ENCODE measurements around the gene ADCY5.

The ADCY5 gene

GRCh38 chr3:123449102-123449996 lies 459 bp upstream of the ADCY5 start:
- DNase-seq (ENCODE audit: low read depth): no peak
- peak overlapping the region; percentile 60 for H3K4me3 ChIP-seq (ENCODE audit: control insufficient read depth, low read depth, low read length)
- TF ChIP-seq, protein P1, sequence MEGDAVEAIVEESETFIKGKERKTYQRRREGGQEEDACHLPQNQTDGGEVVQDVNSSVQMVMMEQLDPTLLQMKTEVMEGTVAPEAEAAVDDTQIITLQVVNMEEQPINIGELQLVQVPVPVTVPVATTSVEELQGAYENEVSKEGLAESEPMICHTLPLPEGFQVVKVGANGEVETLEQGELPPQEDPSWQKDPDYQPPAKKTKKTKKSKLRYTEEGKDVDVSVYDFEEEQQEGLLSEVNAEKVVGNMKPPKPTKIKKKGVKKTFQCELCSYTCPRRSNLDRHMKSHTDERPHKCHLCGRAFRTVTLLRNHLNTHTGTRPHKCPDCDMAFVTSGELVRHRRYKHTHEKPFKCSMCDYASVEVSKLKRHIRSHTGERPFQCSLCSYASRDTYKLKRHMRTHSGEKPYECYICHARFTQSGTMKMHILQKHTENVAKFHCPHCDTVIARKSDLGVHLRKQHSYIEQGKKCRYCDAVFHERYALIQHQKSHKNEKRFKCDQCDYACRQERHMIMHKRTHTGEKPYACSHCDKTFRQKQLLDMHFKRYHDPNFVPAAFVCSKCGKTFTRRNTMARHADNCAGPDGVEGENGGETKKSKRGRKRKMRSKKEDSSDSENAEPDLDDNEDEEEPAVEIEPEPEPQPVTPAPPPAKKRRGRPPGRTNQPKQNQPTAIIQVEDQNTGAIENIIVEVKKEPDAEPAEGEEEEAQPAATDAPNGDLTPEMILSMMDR (IDR thresholded peaks at IDR 0.05; ENCODE audit: control insufficient read depth, insufficient read depth, low read depth, low read length, missing control alignments): no peak

DNA sequence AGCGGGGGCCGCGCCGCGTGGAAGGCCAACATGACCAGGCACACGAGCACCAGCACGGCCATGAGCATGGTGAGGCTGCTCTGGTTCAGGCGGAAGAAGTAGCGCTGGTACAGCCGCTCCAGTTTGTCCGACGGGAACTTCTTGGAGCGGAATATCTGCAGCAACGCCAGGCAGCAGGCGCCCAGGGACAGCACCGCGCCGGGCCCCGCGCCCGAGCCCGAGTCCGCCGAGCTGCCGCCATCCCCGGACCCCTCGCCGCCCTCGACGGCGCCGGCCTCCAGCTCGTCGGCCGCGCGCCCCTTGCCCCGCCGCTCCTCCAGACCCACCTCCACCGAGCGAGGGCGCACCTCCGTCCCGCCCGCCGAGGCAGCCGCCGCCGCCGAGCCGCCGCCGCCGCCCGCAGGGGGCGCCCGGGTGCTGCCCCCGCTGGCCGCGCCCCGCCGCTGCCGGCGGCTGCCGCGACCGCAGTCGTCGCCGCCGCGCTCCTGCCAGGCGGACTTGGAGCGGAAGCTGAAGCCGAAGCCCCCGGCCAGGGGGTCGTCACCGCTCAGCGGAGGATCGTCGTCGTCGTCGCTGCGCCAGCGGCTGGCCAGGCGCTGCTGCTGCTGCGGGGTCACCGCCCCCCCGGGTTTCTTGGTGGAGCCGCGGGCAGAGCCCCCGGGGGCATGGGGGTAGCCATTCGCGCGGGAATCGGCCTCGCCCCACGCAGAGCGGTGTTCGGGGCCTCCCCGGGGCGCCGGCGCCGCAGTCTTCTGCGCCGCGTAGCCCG lies 957 bp downstream of the ADCY5 start:
- TF ChIP-seq, protein P1 (IDR thresholded peaks at IDR 0.05; ENCODE audit: control insufficient read depth, insufficient read depth, low read depth, low read length, missing control alignments): no peak
- DNase-seq (ENCODE audit: low read depth): no peak
- H3K4me3 ChIP-seq (ENCODE audit: control insufficient read depth, low read depth, low read length): no peak overlapping the region

DNA sequence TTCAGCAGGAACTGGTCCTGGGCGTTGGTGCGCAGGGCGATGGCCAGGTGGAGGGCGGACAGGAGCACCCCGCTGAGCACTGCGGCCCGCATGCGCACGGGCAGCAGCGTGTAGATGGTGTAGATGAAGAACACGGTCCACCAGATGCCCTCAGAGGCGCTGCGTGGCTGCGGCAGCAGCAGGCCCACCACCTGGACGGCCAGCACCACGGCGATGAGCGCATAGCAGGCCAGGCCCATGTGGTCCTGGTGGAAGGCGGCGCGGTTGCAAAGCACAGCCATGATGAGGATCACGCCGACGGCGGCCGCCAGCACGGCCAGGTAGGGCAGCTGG lies 1.5 kb downstream of the ADCY5 start:
- no peak overlapping the region for H3K4me3 ChIP-seq (ENCODE audit: control insufficient read depth, low read depth, low read length)
- no peak for DNase-seq (ENCODE audit: low read depth)
- TF ChIP-seq, protein P1 (IDR thresholded peaks at IDR 0.05; ENCODE audit: control insufficient read depth, insufficient read depth, low read depth, low read length, missing control alignments): no peak

DNA sequence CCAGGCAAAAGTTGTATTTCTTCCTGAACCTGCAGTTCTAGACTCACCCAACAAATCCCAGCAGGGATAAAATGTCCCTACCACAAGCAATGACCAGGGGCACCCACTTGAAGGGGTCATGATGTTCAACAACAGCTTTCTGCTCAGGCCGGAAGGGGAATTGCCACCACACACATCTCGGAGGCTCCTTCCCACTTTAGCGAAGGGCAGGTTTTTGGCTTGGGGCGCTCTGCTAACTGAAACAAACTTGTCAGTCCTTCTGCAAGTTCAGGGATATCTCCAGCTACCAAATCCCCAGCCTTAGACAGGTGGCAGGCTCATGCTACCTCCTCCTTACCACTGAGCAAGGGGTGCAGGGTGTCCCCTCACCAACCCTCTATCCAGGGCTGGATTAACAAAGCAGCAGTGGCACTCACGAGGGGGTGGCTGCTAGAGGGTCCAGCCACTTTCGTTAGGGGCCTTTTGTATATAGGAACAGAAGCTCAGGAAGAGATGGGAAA lies 2.2 kb downstream of the ADCY5 start:
- no peak for DNase-seq (ENCODE audit: low read depth)
- TF ChIP-seq, protein P1 (IDR thresholded peaks at IDR 0.05; ENCODE audit: control insufficient read depth, insufficient read depth, low read depth, low read length, missing control alignments): no peak
- H3K4me3 ChIP-seq (ENCODE audit: control insufficient read depth, low read depth, low read length): no peak overlapping the region

- no peak for DNase-seq (ENCODE audit: low read depth)
- TF ChIP-seq, protein P1 (IDR thresholded peaks at IDR 0.05; ENCODE audit: control insufficient read depth, insufficient read depth, low read depth, low read length, missing control alignments): no peak
Observed at GRCh38 chr3:123446210-123446609, 2.7 kb downstream of the ADCY5 start.

DNA sequence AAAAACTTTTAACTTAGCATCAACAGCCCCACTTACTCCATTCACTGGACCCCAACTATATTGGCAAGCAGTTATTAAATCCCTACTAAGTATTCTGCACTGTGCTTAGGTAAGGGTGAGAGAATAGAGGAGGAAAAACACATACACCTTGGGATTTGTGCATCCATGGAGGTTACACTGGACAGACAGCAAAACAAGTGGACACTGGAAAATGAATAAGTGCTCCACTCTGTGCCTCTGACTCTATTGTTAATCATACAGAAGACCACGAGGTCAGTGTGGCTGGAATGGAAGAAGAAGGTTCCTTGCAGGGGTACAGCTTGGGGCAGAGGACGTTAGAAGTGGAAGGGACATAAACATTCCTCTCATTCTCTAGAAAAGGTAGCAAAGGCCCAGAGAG lies 3.2 kb downstream of the ADCY5 start:
- TF ChIP-seq, protein P1 (IDR thresholded peaks at IDR 0.05; ENCODE audit: control insufficient read depth, insufficient read depth, low read depth, low read length, missing control alignments): no peak
- no peak for DNase-seq (ENCODE audit: low read depth)

More at GRCh38 chr3:123446210-123446609, 2.7 kb downstream of the ADCY5 start:
- H3K4me3 ChIP-seq (ENCODE audit: control insufficient read depth, low read depth, low read length): no peak overlapping the region

More for the DNA sequence above, 3.2 kb downstream of the ADCY5 start:
- H3K4me3 ChIP-seq (ENCODE audit: control insufficient read depth, low read depth, low read length): no peak overlapping the region

All from AG09309 (cell line).